ENCODE measurements around the gene TNFRSF19.

DNA sequence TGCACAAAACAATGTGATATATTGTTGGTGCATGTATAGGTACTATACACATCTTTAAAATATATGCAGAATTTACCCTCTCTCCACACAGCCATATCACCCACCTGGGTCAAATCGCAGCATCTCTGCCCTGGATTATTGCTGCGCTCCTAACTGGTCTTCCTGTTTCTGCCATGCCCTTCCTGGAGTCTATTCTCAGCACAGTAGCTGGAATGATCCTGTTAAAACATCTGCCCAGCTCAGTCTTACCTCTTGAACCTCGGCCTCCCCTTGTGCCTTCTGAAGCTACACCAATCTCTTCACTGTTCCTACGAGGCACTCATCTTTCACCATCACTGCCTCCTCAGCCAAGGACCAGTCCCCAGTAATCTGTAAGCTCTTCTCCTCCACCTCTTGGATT lies 25.5 kb upstream of the TNFRSF19 start:
- no peak for TF ChIP-seq CTCF (IDR thresholded peaks at IDR 0.05; ENCODE audit: low read depth, low read length)
- no peak for TF ChIP-seq POLR2A (IDR thresholded peaks at IDR 0.05; ENCODE audit: extremely low read depth, insufficient read length)
- no peak for TF ChIP-seq MAX (IDR thresholded peaks at IDR 0.05; ENCODE audit: low read depth, low read length)
- no peak for TF ChIP-seq MYC (IDR thresholded peaks at IDR 0.05; ENCODE audit: low read depth, low read length)
